GM18868 (cell line): ENCODE data around the gene TRAF3.
A peak's percentile ranks its signal among the peaks of the same experiment; 100 is the strongest.
"Not testable (repeated sequence)": the region's sequence is repeated elsewhere in the genome, so short reads cannot be mapped to it uniquely, and the experiment has no call there.

Experiments
- ATAC-seq: cut with Tn5 transposase; IDR thresholded peaks from one replicate; pipeline ENCODE4 v1.9.1; 2021; ENCODE audit warnings: mild to moderate bottlenecking, moderate library complexity; ENCODE audit not compliant: unreplicated experiment

Gene TRAF3

DNA sequence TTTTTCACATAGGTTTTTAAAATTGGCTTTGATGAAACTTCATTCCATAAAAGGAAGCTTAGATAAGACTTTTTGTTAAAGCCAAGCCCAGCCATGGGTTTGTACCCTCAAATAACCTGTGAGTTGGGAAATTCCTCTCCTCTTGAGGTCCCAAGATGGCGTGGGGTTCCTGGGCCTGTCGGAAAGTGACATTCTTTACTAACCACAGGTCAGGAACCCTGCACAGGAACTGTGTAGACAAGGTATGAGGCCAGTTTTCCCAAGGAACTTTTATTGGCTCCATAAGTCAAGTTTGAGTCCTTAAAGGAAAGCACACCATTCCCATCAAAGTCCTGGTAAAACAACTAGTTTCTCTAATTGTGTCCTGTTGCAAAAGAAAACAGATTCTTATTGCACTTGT is 80.2 kb downstream of the TRAF3 start:
- no peak for ATAC-seq

DNA sequence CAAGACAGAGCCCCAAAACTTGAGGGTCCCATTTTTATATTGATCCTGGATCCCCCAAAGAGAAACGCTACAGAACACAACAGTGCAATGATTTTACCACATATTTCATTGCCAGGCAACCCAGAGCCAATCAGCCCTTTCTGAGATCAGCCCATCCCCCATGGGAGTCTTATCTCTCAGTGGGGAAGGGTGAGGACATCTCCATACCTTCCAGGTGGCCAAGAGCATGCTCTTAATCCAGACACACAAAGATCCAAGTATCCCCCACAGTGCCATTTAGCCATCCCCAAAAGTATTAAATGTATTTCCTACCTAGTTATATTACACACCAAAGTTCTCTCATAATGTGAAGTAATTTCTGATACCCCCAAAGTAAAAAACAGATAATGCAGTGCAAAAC is 82.7 kb downstream of the TRAF3 start:
- no peak for ATAC-seq

GRCh38 chr14:102862154-102862773 is 85.0 kb downstream of the TRAF3 start:
- ATAC-seq: no peak

GRCh38 chr14:102863381-102863780 is 86.1 kb downstream of the TRAF3 start:
- ATAC-seq: no peak

GRCh38 chr14:102865916-102866315 is 88.7 kb downstream of the TRAF3 start:
- ATAC-seq: not testable (repeated sequence)

DNA sequence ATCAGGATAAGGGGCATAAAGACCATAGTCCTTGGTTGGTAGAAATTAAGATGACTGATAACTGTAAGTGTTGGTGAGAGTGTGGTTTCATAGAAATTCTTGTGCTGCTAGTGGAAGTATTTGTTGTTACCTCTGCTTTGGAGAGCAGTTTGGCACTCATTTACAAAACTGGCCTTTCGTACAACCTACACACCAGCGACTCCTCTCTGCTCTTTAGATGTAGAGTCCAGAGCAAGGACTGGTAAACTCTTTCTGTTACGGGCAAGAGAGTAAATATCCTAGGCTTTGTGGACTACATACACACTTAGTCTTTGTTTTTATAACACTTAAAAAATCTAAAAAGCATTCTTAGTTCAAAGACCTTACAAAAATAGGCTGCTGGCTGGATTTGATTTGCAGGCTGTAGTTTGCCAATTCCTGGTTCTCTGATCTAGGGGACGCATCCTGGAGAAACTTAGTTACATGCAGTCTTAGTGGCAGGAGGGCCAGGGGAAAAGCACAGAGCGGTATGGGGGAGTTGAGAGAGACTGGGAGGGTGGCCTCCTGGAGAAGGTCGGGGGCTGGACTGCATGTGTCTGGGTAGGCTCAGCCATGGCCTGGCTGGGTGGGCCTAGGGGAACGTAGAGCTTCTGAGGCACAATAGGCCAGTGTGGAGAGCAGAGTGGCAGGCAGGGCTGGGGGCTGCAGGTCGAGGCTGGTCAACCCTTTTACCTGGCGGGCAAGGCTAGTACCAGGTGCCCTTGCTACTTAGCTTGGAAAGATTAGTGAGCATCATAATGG is 89.9 kb downstream of the TRAF3 start:
- ATAC-seq: no peak

GRCh38 chr14:102867826-102868580 is 90.8 kb downstream of the TRAF3 start:
- ATAC-seq: no peak

DNA sequence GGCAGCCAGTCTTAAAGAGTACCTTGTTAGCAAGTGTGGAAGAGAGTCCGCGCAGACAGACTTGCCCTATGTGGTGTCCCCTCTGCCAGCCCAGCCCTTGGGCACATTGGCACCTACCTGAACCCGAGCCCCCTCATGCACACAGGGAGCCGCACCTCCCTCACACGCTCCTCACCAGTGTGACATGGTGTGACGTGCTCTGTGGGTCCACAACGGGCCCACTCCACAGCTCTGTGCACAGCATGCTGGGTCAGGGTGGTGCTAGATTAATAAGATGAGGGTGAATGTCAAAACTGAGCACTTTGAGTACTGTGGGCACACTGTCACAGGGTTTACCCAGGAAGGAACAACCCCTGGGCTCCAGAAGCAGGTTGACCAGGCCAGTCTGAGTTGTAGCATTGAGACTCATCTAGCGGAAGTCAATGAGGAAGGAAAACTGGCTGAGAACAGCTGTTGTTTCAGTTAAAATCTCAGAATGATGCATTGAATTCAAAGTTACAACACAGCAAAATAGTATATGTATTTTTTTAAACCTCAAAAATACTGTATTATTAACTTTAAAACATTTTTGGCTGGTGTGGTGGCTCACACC is 91.8 kb downstream of the TRAF3 start:
- ATAC-seq: peak; percentile 58

- no peak for ATAC-seq
These were observed 93.0 kb downstream of the TRAF3 start for GRCh38 chr14:102870246-102870645.

DNA sequence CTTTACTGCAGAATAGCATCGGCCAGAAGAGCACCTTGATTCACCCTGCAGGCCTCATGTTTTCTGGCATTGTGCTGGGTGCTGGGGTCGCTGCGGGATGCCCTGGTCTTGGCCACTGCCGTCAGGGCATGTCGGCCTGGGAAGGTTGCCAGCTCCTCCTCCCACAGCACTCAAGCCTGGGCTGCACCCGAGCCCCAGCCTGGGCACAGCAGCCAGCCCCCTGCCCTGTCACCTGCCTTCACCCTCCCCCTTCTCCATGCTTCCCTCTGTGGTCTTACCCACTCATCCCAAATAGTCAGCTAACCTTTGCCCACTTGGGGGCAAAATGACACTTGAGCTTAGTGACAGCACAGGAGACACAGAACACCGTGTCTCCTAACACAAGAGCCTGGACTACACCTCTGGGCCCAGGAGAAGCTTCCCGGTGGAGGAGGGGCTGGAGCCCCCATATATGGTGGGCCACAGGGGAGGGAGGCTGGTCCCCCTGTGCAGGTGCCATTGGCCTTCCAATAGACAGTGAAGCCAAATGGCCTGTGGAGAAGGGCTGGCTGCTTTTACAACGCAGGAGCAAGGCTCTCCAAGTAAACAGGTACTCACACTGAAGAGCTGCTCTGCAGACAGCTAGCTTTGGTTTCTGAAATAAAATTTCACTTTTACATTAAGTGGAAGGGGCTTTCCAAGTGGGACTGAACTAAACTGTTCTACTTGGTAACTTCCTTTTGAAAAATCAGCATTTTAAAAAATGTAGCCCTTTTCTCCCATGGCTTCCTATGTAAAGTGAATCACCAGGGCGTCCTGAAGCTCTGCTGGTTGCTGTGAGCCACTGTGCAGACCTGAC is 94.0 kb downstream of the TRAF3 start:
- no peak for ATAC-seq

GRCh38 chr14:102872020-102872419 is 94.8 kb downstream of the TRAF3 start:
- no peak for ATAC-seq

DNA sequence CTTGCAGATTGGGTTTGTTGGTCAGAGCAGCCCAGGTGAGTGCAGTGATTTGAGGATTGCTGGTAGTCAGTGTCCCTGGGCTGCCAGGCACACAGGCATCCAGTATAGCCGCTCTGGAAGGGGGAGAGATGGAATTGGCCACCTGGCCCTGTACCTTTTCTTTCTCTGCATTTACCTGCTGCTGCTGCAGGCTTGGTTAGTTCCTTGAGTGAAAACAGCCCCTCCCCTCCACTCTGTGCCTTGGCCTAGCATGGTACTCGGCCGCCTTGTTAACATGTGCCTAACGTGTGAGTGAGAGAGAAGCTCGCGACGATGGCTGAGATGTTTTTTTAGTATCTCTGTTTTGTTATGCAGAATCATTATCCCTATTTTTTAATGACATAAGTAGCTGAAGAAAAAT is 95.9 kb downstream of the TRAF3 start:
- no peak for ATAC-seq

GRCh38 chr14:102873546-102874061 is 96.4 kb downstream of the TRAF3 start:
- no peak for ATAC-seq

GRCh38 chr14:102875652-102876051 is 98.4 kb downstream of the TRAF3 start:
- ATAC-seq: no peak

DNA sequence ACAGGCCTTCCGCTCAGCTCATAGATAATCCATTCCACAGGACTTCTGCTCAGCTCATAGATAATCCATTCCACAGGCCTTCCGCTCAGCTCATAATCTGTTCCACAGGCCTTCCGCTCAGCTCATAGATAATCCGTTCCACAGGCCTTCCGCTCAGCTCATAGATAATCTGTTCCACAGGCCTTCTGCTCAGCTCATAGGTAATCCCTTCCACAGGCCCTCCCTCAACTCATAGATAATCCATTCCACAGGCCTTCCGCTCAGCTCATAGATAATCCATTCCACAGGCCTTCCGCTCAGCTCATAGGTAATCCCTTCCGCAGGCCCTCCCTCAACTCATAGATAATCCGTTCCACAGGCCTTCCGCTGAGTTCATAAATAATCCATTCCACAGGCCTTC is 100.3 kb downstream of the TRAF3 start:
- not testable (repeated sequence) for ATAC-seq

DNA sequence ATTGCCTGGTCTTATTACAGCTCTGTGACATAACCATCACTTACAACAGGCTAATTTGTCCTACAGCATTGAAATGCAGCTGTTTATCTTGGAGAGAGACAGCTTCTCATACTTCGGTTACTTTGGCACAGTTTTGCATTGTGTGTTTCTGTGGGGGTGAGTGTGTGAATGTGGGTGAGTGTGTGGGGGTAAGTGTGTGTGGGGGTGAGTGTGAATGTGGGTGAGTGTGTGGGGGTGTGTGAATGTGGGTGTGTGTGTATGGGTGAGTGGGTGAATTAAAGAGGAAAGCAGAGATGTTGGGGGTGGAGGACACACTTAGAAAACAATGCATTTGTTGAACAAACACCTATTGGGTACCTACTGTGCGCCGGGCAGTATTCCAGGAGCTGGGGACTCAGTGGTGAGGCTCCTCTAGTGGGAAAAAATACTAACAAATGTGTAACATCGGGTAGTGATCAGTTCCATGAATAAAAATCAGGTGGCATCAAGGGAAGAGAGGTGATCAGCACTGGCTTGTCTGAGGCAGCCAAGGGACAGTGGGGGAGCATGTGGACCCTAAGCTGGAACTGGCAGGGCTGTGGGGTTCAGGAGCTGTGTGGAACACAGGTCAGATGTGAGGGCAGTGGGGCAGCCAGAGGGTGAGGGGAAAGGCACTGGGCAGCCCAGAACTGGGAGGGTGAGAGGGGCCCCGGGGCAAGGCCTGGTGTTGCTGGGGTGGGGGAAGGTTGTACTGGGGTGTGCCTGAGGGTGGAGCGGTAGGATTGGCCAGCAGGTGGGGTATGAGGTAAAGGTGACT is 101.1 kb downstream of the TRAF3 start:
- no peak for ATAC-seq

DNA sequence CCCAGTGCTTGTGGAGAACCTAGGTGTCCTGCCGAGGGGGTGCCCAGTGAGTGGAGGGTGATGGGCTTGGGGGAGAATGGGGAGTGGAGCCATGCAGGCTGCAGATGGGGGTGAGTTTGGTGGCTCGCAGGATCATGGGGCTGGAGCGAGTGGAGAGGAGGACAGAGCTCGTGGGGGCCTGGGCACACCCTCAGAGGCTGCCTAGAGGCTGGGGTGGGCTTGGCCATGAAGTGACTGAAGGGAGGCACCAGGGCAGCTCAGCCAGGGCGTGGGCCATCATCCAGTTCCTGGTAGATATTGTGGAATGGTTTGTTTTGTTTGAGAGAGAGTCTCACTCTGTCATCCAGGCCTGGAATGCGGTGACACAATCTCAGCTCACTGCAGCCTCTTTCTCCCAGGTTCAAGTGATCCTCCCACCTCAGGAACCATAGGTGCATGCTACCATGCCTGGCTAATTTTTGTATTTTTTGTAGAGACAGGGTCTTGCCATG is 101.8 kb downstream of the TRAF3 start:
- no peak for ATAC-seq

DNA sequence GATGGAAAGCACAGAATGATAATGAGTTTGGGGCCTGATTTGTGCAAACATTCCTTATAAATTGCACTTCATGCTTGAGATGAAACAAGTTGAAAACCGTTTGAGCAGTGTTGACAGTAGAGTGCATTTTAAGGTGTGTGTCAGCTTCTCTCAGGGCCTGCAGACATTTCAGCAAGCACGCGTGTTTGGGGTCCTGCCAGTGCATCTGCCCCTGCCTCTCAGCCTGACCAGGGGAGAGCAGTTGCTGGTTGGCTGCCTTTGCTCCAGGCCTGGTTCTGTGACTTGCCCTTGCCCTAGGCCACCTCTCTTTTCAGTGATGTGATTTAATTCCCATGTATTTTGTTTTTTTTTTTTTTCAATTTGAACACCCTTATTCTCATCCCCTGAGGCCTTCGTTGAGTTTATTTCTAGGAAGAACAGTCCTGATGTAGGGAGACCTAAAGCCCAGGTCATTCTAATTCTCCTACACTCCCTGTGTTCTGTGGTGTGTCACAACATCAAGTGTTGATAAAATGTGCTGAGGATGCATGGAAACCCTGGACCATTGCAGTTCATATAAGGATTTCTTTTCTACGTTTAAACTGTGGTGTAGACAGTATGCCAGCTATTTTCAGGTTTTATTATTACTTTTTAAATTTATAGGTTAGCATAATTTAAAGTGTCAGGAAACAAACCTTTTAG is 105.1 kb downstream of the TRAF3 start:
- no peak for ATAC-seq

- ATAC-seq: no peak
These were observed 105.9 kb downstream of the TRAF3 start for GRCh38 chr14:102883089-102883541.
